Kidney (tissue), 14 donors: ENCODE results near the gene CAPRIN1. TPM values are rescaled to one million over a fixed set of nuclear protein-coding genes. Genes with fewer than 3 reads are reported as not detected.

Source experiments
- DNase-seq, 5 donors: peaks; one replicate each; pipeline ENCODE4 v3.0.0-alpha.2; 2013 to 2020
- FAIRE-seq: peaks from 2 replicates; lab custom pipeline; 2012; peaks lifted over from hg19 to GRCh38; lab: Jason Lieb, UNC
- H3K27ac ChIP-seq, 2 donors: one replicate each; pipeline ENCODE4 v1.7.0; 2013; ENCODE audit warnings: low read depth in 2 of 2, low read length in 2 of 2, inconsistent platforms in 1 of 2
- H3K27me3 ChIP-seq: one replicate; pipeline ENCODE4 v1.7.1; 2013; ENCODE audit warnings: low read length, inconsistent platforms; ENCODE audit not compliant: control insufficient read depth, insufficient read depth
- H3K36me3 ChIP-seq, 3 donors: one replicate each; pipeline versions ENCODE4 v1.7.0 to v1.7.1; 2013; ENCODE audit warnings: low read length in 3 of 3, control low read depth in 1 of 3, inconsistent platforms in 1 of 3; ENCODE audit not compliant: insufficient read depth in 3 of 3, control insufficient read depth in 2 of 3
- H3K4me1 ChIP-seq, 3 donors: one replicate each; pipeline versions ENCODE4 v1.7.0 to v1.7.1; 2013; ENCODE audit warnings: low read length in 3 of 3, inconsistent platforms in 1 of 3, low read depth in 1 of 3; ENCODE audit not compliant: control insufficient read depth in 2 of 3, insufficient read depth in 2 of 3
- H3K4me3 ChIP-seq, 3 donors: one replicate each; pipeline versions ENCODE4 v1.7.0 to v1.8.1; 2013; ENCODE audit warnings: low read length in 3 of 3, control low read depth in 1 of 3, inconsistent platforms in 1 of 3
- H3K9ac ChIP-seq, 3 donors: one replicate each; pipeline versions ENCODE4 v1.7.0 to v1.7.1; 2013; ENCODE audit warnings: low read length in 3 of 3, control low read depth in 1 of 3, inconsistent platforms in 1 of 3
- H3K9me3 ChIP-seq, 3 donors: one replicate each; pipeline versions ENCODE4 v1.7.0 to v1.7.1; 2013; ENCODE audit warnings: low read length in 3 of 3, control low read depth in 1 of 3, inconsistent platforms in 1 of 3; ENCODE audit not compliant: control insufficient read depth in 2 of 3, insufficient read depth in 1 of 3
- CTCF ChIP-seq: IDR thresholded peaks from 3 replicates; pipeline ENCODE4 v1.5.1; 2012; ENCODE audit warnings: mild to moderate bottlenecking, moderate library complexity, borderline replicate concordance; ENCODE audit not compliant: insufficient read depth; ENCODE audit errors: extremely low read depth
- intact Hi-C: fragments of 100-400 bp; cut with DNase I; formaldehyde crosslinking; loops from one replicate; pipeline ENCODE4 v1.11.1; 2022
- polyA plus RNA-seq: library from polyadenylated mRNA; stranded (reverse); fragments of 350-450 nt; fragmentation: Illumina TruSeq; extraction: RNeasy Lipid Tissue Mini Kit (QIAGEN cat#74804); gene quantifications from one replicate; pipeline ENCODE4 v1.2.3, GENCODE V29; 2014; ENCODE audit warnings: low read depth, low replicate concordance; ENCODE audit not compliant: insufficient read depth
- total RNA-seq: library from RNA; stranded (reverse); fragmentation: NEBNext Ultra II Directional; extraction: Animal tissue kit (Norgen Biotek cat#: 25700); gene quantifications from one replicate; pipeline ENCODE4 v1.2.1, GENCODE V29; 2021
- donor health status: control.
- donor health status: control.
- donor health status: control.
- donor health status: control.
- donor health status: control.
- donor health status: DM: yes; HTN: yes; CAD: no.
- donor health status: Normal renal cell carcinoma (clear cell type).

The CAPRIN1 gene
- total and polyA plus RNA-seq, 2 donors from 2014 or later = 83.3 to 174 TPM

- H3K4me3 ChIP-seq = no peak overlapping the region
- no peak overlapping the region for H3K9ac ChIP-seq
- no peak for TF ChIP-seq CTCF
- intact Hi-C loops = no loop called here
- H3K27me3 ChIP-seq = no peaks in the 10 kb centered on the region
- no peaks in the 10 kb centered on the region for H3K4me1 ChIP-seq
- DNase-seq (no peak), FAIRE-seq (no peak)
- no peaks in the 10 kb centered on the region for H3K9me3 ChIP-seq
- peaks cover 2 to 60% (median 59%) of the 10 kb centered on the region in 3 donors for H3K36me3 ChIP-seq
- no peak overlapping the region for H3K27ac ChIP-seq
Measured at GRCh38 chr11:34136420-34136819, 84.9 kb downstream of the CAPRIN1 start.

- Histone ChIP-seq H3K36me3 (peaks cover 0 to 69% (median 60%) of the 10 kb centered on the region in 3 donors), H3K27me3 (no peaks in the 10 kb centered on the region), H3K9ac (no peak overlapping the region), H3K9me3 (no peaks in the 10 kb centered on the region), H3K27ac (no peak overlapping the region), H3K4me3 (no peak overlapping the region), H3K4me1 (no peaks in the 10 kb centered on the region)
- no peak for TF ChIP-seq CTCF
- intact Hi-C loops = no loop called here
- DNase-seq (no peak), FAIRE-seq (no peak)
Measured at GRCh38 chr11:34139346-34139745, 87.8 kb downstream of the CAPRIN1 start.

GRCh38 chr11:34140149-34140548 is 88.6 kb downstream of the CAPRIN1 start:
- TF ChIP-seq CTCF = no peak
- intact Hi-C loops = no loop called here
- no peak overlapping the region for H3K4me3 ChIP-seq
- FAIRE-seq = no peak
- H3K27me3 ChIP-seq = no peaks in the 10 kb centered on the region
- H3K9ac ChIP-seq = no peak overlapping the region
- H3K4me1 ChIP-seq = no peaks in the 10 kb centered on the region
- H3K36me3 ChIP-seq = peaks cover 2 to 61% (median 58%) of the 10 kb centered on the region in 3 donors
- H3K9me3 ChIP-seq = no peaks in the 10 kb centered on the region
- no peak for DNase-seq
- H3K27ac ChIP-seq = no peak overlapping the region

GRCh38 chr11:34143048-34143447 is 91.5 kb downstream of the CAPRIN1 start:
- Histone ChIP-seq H3K4me3 (no peak overlapping the region), H3K9ac (no peak overlapping the region), H3K4me1 (no peaks in the 10 kb centered on the region), H3K9me3 (no peaks in the 10 kb centered on the region), H3K27ac (no peak overlapping the region), H3K27me3 (no peaks in the 10 kb centered on the region), H3K36me3 (peaks cover 2 to 55% (median 50%) of the 10 kb centered on the region in 3 donors)
- no peak for DNase-seq
- intact Hi-C loops = no loop called here
- no peak for FAIRE-seq
- TF ChIP-seq CTCF = no peak
